Stimulated activated CD4-positive, alpha-beta T cell treated with anti-CD3 and anti-CD28 coated beads, TNF-alpha, amount 100 ng/mL, for 1 hour (primary cell): Measurements from ENCODE around the gene ADH1C.

Experiments used
- DNase-seq, 3 donors: peaks; one replicate each; pipeline ENCODE4 v3.0.0-alpha.2; 2020; ENCODE audit warnings: low read depth in 3 of 3, low spot score in 1 of 3

ADH1C gene

GRCh38 chr4:99305638-99306400 lies 46.7 kb downstream of the ADH1C start:
- no peak for DNase-seq

- DNase-seq: no peak
Measured at GRCh38 chr4:99301376-99302164, 51.0 kb downstream of the ADH1C start.

DNA sequence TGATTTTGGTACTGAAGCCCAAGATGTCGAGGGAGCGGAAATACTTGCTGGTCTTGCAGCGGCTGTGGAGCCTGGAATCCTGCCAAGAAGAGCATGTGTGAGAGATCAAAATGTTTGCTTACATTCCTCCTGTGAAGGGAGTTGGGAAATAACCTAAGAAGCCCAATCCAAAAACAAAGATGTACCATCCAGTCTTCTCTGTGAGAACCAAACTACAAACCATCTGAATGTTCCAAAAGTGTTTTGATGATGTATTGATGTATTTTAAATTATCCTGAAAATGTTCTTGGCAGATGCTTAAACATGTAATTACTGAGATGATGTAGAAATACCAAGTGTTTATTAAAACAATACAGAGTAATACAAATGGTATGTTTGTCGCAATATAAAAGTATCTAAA lies 51.6 kb downstream of the ADH1C start:
- DNase-seq: no peak

- DNase-seq: no peak
Measured at GRCh38 chr4:99293357-99293756, 59.2 kb downstream of the ADH1C start.

DNA sequence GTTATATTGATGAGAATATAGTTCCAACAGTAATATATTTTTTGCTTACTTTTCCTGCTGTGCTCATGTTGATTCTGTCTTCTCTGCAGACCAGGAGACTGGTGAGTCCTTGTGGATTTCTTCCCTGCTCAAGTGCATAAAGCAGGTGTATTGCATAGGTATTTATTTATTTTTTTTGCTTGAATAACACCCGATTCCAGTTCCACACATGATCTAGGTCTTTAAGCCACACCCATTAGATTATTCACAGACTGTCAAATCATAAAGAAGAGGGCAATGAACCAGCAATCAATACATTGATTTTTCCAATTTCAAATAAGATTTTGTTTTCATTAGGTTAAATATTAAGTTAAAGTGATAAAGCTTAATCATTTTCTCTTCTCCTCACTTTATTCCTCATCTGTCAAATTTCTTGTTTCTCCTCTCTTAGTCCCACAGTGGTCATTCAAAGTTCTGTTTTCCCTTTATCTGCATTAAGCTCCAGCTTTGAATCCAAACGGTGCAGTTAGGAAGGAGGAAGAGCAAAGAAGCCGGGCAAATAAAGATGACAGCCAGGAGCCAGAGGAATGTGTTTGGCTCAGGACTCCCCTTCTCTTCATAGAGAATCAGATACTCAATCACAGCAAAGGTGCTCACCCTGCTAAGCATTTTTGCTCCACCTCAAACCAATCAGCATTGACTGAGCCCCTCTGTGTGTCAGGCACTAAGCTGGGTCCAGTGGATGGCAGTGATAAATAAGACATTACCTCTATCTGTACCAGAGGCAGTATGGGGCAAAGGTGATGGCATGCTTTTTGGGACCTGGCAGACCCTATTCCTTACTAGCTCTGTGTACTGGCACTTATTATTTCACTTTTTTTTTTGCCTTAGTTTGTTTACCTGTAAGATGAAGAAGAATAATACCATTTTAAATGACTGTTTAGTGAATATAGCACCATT lies 61.4 kb downstream of the ADH1C start, which contains the start of gene ADH1A:
TSS of gene ADH1A (minus strand) at position 138 of the 939 bp plus-strand sequence. CDS start at position 67, 71 bp downstream.
- DNase-seq: no peak
